B cell (primary cell): ENCODE measurements around the gene MAN1A2. TPM values are rescaled to one million over a fixed set of nuclear protein-coding genes. Genes with fewer than 3 reads are reported as not detected.
A peak's percentile ranks its signal among the peaks of the same experiment; 100 is the strongest.

ENCODE experiments used
- ATAC-seq: fragments of 200-7000 bp; cut with Tn5 transposase; one replicate; pipeline ENCODE4 v1.10.0; 2021; ENCODE audit warnings: low read depth, mild to moderate bottlenecking, moderate number of reproducible peaks, moderate library complexity
- CTCF ChIA-PET: fragments of 350-600 bp; sonication (Branson Sonifier 250); formaldehyde crosslinking; loops from one replicate; lab custom pipeline; 2021; ENCODE audit warnings: antibody characterized with exemption, inconsistent platforms; lab: Charles Lee
- POLR2A ChIA-PET: fragments of 350-600 bp; sonication (Branson Sonifier 250); formaldehyde crosslinking; loops from one replicate; lab custom pipeline; 2021; ENCODE audit warnings: antibody characterized with exemption; lab: Charles Lee
- DNase-seq: peaks from one replicate; pipeline ENCODE4 v3.0.0; 2013
- H2AFZ ChIP-seq: 2 replicates; pipeline ENCODE4 v1.6.1; 2012; ENCODE audit warnings: mild to moderate bottlenecking, low read depth, low read length; ENCODE audit not compliant: insufficient read depth, poor library complexity, severe bottlenecking
- H3K27ac ChIP-seq, 2 donors: 1 replicate in 1 of 2; 2 replicates in 1 of 2; pipeline ENCODE4 v1.5.1; 2012 to 2013; ENCODE audit warnings: low read length in 2 of 2, mild to moderate bottlenecking in 2 of 2, moderate library complexity in 1 of 2
- H3K27me3 ChIP-seq, 4 experiments: fragments of 200-600 bp in 1 of 4; sonication (generic) in 1 of 4; replicated peaks in 1 of 4; 1 replicate in 2 of 4; 2 replicates in 2 of 4; pipeline versions ENCODE4 v1.6.1 to v1.7.0; 2013 to 2016; ENCODE audit warnings: low read length in 3 of 4, mild to moderate bottlenecking in 2 of 4, mixed read lengths in 1 of 4, moderate library complexity in 1 of 4; ENCODE audit not compliant: insufficient read depth in 4 of 4, control insufficient read depth in 3 of 4; ENCODE audit errors: control extremely low read depth in 1 of 4
- H3K36me3 ChIP-seq, 2 experiments: replicated peaks in 1 of 2; 1 replicate in 1 of 2; 2 replicates in 1 of 2; pipeline versions ENCODE4 v1.6.1 to v1.7.1; 2013; ENCODE audit warnings: low read length in 1 of 2; ENCODE audit not compliant: insufficient read depth in 2 of 2, control insufficient read depth in 1 of 2; ENCODE audit errors: control extremely low read depth in 1 of 2, extremely low read depth in 1 of 2
- H3K4me1 ChIP-seq, 2 donors: fragments of 200-600 bp in 1 of 2; sonication (generic) in 1 of 2; 1 replicate in 1 of 2; 2 replicates in 1 of 2; pipeline versions ENCODE4 v1.5.1 to v1.6.1; 2013 to 2017; ENCODE audit warnings: low read length in 2 of 2; ENCODE audit not compliant: control insufficient read depth in 2 of 2, insufficient read depth in 2 of 2
- H3K4me2 ChIP-seq: replicated peaks from 2 replicates; pipeline ENCODE3; 2012; ENCODE audit warnings: mild to moderate bottlenecking, low read depth, low read length; ENCODE audit not compliant: poor library complexity, severe bottlenecking
- H3K4me3 ChIP-seq, 5 experiments: fragments of 200-600 bp in 1 of 5; sonication (generic) in 1 of 5; 1 replicate in 3 of 5; 2 replicates in 2 of 5; pipeline versions ENCODE4 v1.5.1 to v1.7.0; 2011 to 2016; ENCODE audit warnings: low read length in 4 of 5, mild to moderate bottlenecking in 4 of 5, low read depth in 2 of 5, control low read depth in 1 of 5, moderate library complexity in 1 of 5; ENCODE audit not compliant: insufficient read depth in 1 of 5; ENCODE audit errors: control extremely low read depth in 1 of 5, extremely low read depth in 1 of 5
- H3K79me2 ChIP-seq: fragments of 200-600 bp; sonication (generic); one replicate; pipeline ENCODE4 v1.6.0; 2016; ENCODE audit warnings: low read length; ENCODE audit not compliant: control insufficient read depth, insufficient read depth
- H3K9ac ChIP-seq: fragments of 200-600 bp; sonication (generic); 2 replicates; pipeline ENCODE4 v1.6.1; 2017; ENCODE audit warnings: mild to moderate bottlenecking, low read length, moderate library complexity
- H3K9me3 ChIP-seq, 3 donors: one replicate each; pipeline versions ENCODE4 v1.6.1 to v1.7.1; 2013; ENCODE audit warnings: low read length in 2 of 3; ENCODE audit not compliant: control insufficient read depth in 2 of 3, insufficient read depth in 1 of 3; ENCODE audit errors: control extremely low read depth in 1 of 3
- H4K20me1 ChIP-seq: 2 replicates; pipeline ENCODE4 v1.6.0; 2012; ENCODE audit warnings: mild to moderate bottlenecking, low read length; ENCODE audit not compliant: insufficient read depth, control insufficient read depth, poor library complexity, severe bottlenecking
- H3K27ac Mint-ChIP-seq: one replicate; pipeline ENCODE4 v1.8.0; 2021; ENCODE audit warnings: mixed read lengths
- H3K27me3 Mint-ChIP-seq: one replicate; pipeline ENCODE4 v1.8.0; 2021; ENCODE audit warnings: mixed read lengths
- H3K4me1 Mint-ChIP-seq: one replicate; pipeline ENCODE4 v1.8.0; 2021; ENCODE audit warnings: mixed read lengths
- H3K4me3 Mint-ChIP-seq: one replicate; pipeline ENCODE4 v1.8.0; 2021; ENCODE audit warnings: mixed read lengths
- H3K9me3 Mint-ChIP-seq: one replicate; pipeline ENCODE4 v1.8.0; 2022; ENCODE audit warnings: mixed read lengths; ENCODE audit not compliant: insufficient read depth
- CTCF ChIP-seq: fragments of 200-600 bp; IDR thresholded peaks from one replicate; pipeline ENCODE4 v1.8.0; 2022; ENCODE audit warnings: antibody characterized with exemption, mild to moderate bottlenecking
- EZH2 ChIP-seq: IDR thresholded peaks from 2 replicates; pipeline ENCODE4 v1.6.1; 2012; ENCODE audit warnings: borderline replicate concordance, low read depth, mild to moderate bottlenecking, moderate library complexity, low read length; ENCODE audit not compliant: insufficient read depth, poor library complexity, severe bottlenecking
- WGBS: methylation state at CpG from one replicate; pipeline ENCODE4 v1.1.5; 2013; ENCODE audit warnings: missing lambda C conversion rate; ENCODE audit not compliant: insufficient coverage; 5-methylcytosine and 5-hydroxymethylcytosine counted together
- intact Hi-C: fragments of 100-400 bp; cut with micrococcal nuclease; formaldehyde crosslinking; loops from one replicate; pipeline ENCODE4 v1.10.0; 2022
- polyA plus RNA-seq: library from polyadenylated mRNA; depleted of rRNA; stranded (reverse); fragments of >200 nt; gene quantifications from 2 replicates; pipeline ENCODE4 v1.2.3, GENCODE V29; 2012
- total RNA-seq, 2 donors: library from RNA; stranded (reverse); fragments of 120-200 nt in 1 of 2; gene quantifications; 1 replicate in 1 of 2; 2 replicates in 1 of 2; pipeline versions ENCODE4 v1.2.3 to v1.2.4, GENCODE V29; 2013 to 2022

The MAN1A2 gene
- total and polyA plus RNA-seq, 2 donors (not counting 1 experiment from before 2014, with no cell fraction given) = 4.6 to 55.6 TPM

GRCh38 chr1:117359561-117360289, 7.5 kb upstream of the MAN1A2 start:
- Mint-ChIP-seq H3K4me3 (peak overlapping the region; percentile 63), H3K27ac (peak overlapping the region; percentile 39), H3K9me3 (no peaks in the 10 kb centered on the region), H3K27me3 (peaks cover 3% of the 10 kb centered on the region), H3K4me1 (peaks cover 27% of the 10 kb centered on the region)
- Histone ChIP-seq H4K20me1 (no peaks in the 10 kb centered on the region), H3K4me3 (peak overlapping the region in 2 of 5 experiments; percentile 12 to 13), H2AFZ (peak overlapping the region; percentile 53), H3K4me1 (peaks cover 13 to 23% of the 10 kb centered on the region in 2 donors), H3K79me2 (peaks cover 27% of the 10 kb centered on the region), H3K27ac (peak overlapping the region in 1 of 2 donors; percentile 9), H3K36me3 (no peaks in the 10 kb centered on the region), H3K9me3 (peaks cover 0 to 1% (median 0%) of the 10 kb centered on the region in 3 donors), H3K9ac (peak overlapping the region; percentile 6), H3K4me2 (peak overlapping the region; percentile 54), H3K27me3 (no peaks in the 10 kb centered on the region)
- DNase-seq (peak; percentile 34), ATAC-seq (peak; percentile 56)
- no CpG with 5 or more reads among the region's 4 CpGs for WGBS
- intact Hi-C loops = loop anchor here (10.0 kb wide), 2 partner anchors 55 to 395 kb away; no protein-coding TSS in a partner anchor
- ChIA-PET CTCF (no interaction called here), POLR2A (no interaction called here)
- TF ChIP-seq EZH2 = no peak
- no peak for TF ChIP-seq CTCF

GRCh38 chr1:117362986-117363385, 4.3 kb upstream of the MAN1A2 start:
- no peak overlapping the region for H3K27ac Mint-ChIP-seq
- Histone ChIP-seq H3K9me3 (peaks cover 0 to 1% (median 0%) of the 10 kb centered on the region in 3 donors), H3K27me3 (no peaks in the 10 kb centered on the region), H3K27ac (no peak overlapping the region), H3K4me3 (no peak overlapping the region), H3K9ac (no peak overlapping the region), H4K20me1 (no peaks in the 10 kb centered on the region), H3K4me2 (no peak overlapping the region), H3K4me1 (peaks cover 23 to 40% of the 10 kb centered on the region in 2 donors), H3K36me3 (no peaks in the 10 kb centered on the region), H2AFZ (no peak overlapping the region), H3K79me2 (peaks cover 48% of the 10 kb centered on the region)
- DNase-seq = no peak
- intact Hi-C loops = loop anchor here (10.0 kb wide), 2 partner anchors 52 to 392 kb away; no protein-coding TSS in a partner anchor
- no peak for ATAC-seq
- TF ChIP-seq EZH2 (no peak), CTCF (no peak)
- no peaks in the 10 kb centered on the region for H3K9me3 Mint-ChIP-seq
- H3K27me3 Mint-ChIP-seq = peaks cover 3% of the 10 kb centered on the region
- H3K4me3 Mint-ChIP-seq = no peak overlapping the region
- peaks cover 44% of the 10 kb centered on the region for H3K4me1 Mint-ChIP-seq
- ChIA-PET CTCF (interaction anchor here (1.2 kb wide), 1 partner anchor 12 kb away, joined by 3 read pairs; no protein-coding TSS in a partner anchor), POLR2A (interaction anchor here (0.5 kb wide), 1 partner anchor 413 kb away, joined by 3 read pairs; no protein-coding TSS in a partner anchor)
- WGBS = no CpG with 5 or more reads among the region's 1 CpG
